Ovary (tissue), 3 donors: Measurements from ENCODE around the gene FOXP1.

ENCODE experiments used
- CTCF ChIP-seq, 3 donors: fragments of 450-650 bp in 2 of 3; fragments of 200-600 bp in 1 of 3; IDR thresholded peaks; one replicate each; pipeline versions ENCODE4 v1.5.1 to v1.8.0; 2016 to 2022; ENCODE audit warnings: antibody characterized with exemption in 3 of 3, mild to moderate bottlenecking in 1 of 3
- POLR2A ChIP-seq: fragments of 450-650 bp; IDR thresholded peaks from one replicate; pipeline ENCODE4 v1.6.1; 2017; ENCODE audit warnings: antibody characterized with exemption, mild to moderate bottlenecking, moderate library complexity
- donor health status: DM: no; HTN: no; CAD: no.

DNA sequence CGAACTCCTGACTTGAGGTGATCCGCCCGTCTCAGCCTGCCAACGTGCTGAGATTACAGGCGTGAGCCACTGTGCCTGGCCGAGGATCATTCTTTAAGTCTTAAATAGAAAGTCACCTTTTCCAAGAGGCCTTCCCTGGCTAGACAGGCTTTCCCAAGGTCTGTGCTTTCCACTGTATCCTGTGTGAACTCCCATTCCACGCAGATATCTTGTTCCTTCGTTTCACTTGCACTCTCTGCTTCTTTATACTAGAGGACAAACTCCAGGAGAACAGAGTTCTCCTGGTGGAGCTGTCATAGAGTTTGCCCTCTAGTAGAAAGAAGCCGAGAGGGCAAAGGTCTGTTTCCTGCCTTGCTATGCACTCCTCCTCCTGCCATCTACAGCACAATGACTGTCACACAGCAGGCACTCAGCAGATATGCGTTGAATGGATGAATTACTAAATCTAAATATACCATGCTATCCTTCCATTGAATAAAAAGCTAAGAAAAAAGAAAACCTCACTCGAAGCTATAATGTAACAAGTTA, 211.2 kb downstream of the FOXP1 start:
- TF ChIP-seq CTCF (IDR thresholded peaks at IDR 0.05) (no peak), POLR2A (no peak)
